AG04449 (cell line): Measurements from ENCODE around the gene TTBK1.

Experiments
- CTCF ChIA-PET: fragments of 350-600 bp; formaldehyde crosslinking; extraction: SDS; loops from one replicate; lab custom pipeline; 2021; ENCODE audit warnings: antibody characterized with exemption; lab: Yijun Ruan, JAX
- POLR2A ChIA-PET: fragments of 400-600, 350-600 bp; formaldehyde crosslinking; extraction: SDS; loops from one replicate; lab custom pipeline; 2020; ENCODE audit warnings: antibody characterized with exemption, inconsistent platforms; lab: Yijun Ruan, JAX
- DNase-seq: peaks from one replicate; pipeline ENCODE4 v3.0.0-alpha.2; 2010; ENCODE audit warnings: low read depth, low spot score
- H3K4me3 ChIP-seq: 2 replicates; pipeline ENCODE4 v1.5.1; 2011; ENCODE audit warnings: low read depth, mild to moderate bottlenecking, control low read depth, low read length
- CTCF ChIP-seq: IDR thresholded peaks from one replicate; pipeline ENCODE4 v1.5.1; 2011; ENCODE audit warnings: mild to moderate bottlenecking, moderate library complexity, low read length, control low read depth, inconsistent platforms; ENCODE audit not compliant: insufficient read depth; ENCODE audit errors: missing control alignments

Gene TTBK1

GRCh38 chr6:43203029-43203717, 40.1 kb upstream of the TTBK1 start:
- no peak for TF ChIP-seq CTCF
- POLR2A ChIA-PET: no interaction called here
- H3K4me3 ChIP-seq: no peak overlapping the region
- no peak for DNase-seq
- CTCF ChIA-PET: interaction anchor here (3.3 kb wide), 1 partner anchor 26 kb away, joined by 10 read pairs; the partner anchor contains the start of gene DNPH1

GRCh38 chr6:43203718-43204095, 39.6 kb upstream of the TTBK1 start:
- TF ChIP-seq CTCF: no peak
- no peak for DNase-seq
- H3K4me3 ChIP-seq: no peak overlapping the region
- ChIA-PET POLR2A (no interaction called here), CTCF (interaction anchor here (3.3 kb wide), 1 partner anchor 26 kb away, joined by 10 read pairs; the partner anchor contains the start of gene DNPH1)

- no peak for DNase-seq
- POLR2A ChIA-PET: no interaction called here
- no peak overlapping the region for H3K4me3 ChIP-seq
- CTCF ChIA-PET: interaction anchor here (3.3 kb wide), 1 partner anchor 25 kb away, joined by 10 read pairs; the partner anchor contains the start of gene DNPH1
- no peak for TF ChIP-seq CTCF
These were observed 38.8 kb upstream of the TTBK1 start for GRCh38 chr6:43204271-43205105.

GRCh38 chr6:43205849-43206248, 37.4 kb upstream of the TTBK1 start:
- no peak overlapping the region for H3K4me3 ChIP-seq
- ChIA-PET POLR2A (no interaction called here), CTCF (interaction anchor here (3.3 kb wide), 1 partner anchor 24 kb away, joined by 10 read pairs; the partner anchor contains the start of gene DNPH1)
- no peak for DNase-seq
- TF ChIP-seq CTCF: no peak

- ChIA-PET POLR2A (no interaction called here), CTCF (no interaction called here)
- DNase-seq: no peak
- no peak for TF ChIP-seq CTCF
- no peak overlapping the region for H3K4me3 ChIP-seq
These were observed 36.0 kb upstream of the TTBK1 start for GRCh38 chr6:43207286-43207685.

- no peak overlapping the region for H3K4me3 ChIP-seq
- DNase-seq: no peak
- TF ChIP-seq CTCF: no peak
- CTCF ChIA-PET: interaction anchor here (0.6 to 9.9 kb wide), 2 partner anchors 17 to 40 kb away, joined by 3 to 98 read pairs; partner anchors contain the start of gene DNPH1
- POLR2A ChIA-PET: no interaction called here
These were observed 31.3 kb upstream of the TTBK1 start for GRCh38 chr6:43211955-43212354.
